SK-N-MC (cell line): ENCODE results near the gene VASH2.

Experiments used
- EZH2 ChIP-seq: fragments of 200-600 bp; sonication (generic); IDR thresholded peaks from one replicate; pipeline ENCODE4 v1.6.1; 2017; ENCODE audit warnings: antibody characterized with exemption
- POLR2AphosphoS5 ChIP-seq: IDR thresholded peaks from 2 replicates; pipeline ENCODE4 v1.6.1; 2012; ENCODE audit warnings: mild to moderate bottlenecking, low read depth, low read length, borderline replicate concordance

- TF ChIP-seq EZH2 (no peak), POLR2AphosphoS5 (no peak)
Measured at GRCh38 chr1:213014642-213015041, 64.3 kb downstream of the VASH2 start.
